Neural progenitor cell (in vitro differentiated cells): Measurements from ENCODE around the gene LZTFL1.

Experiments used
- EZH2 ChIP-seq: fragments of 200-600 bp; sonication (generic); IDR thresholded peaks from 2 replicates; pipeline ENCODE4 v1.6.1; 2017; ENCODE audit warnings: antibody characterized with exemption, mild to moderate bottlenecking, moderate library complexity
- EZH2phosphoT487 ChIP-seq: fragments of 200-600 bp; sonication (generic); IDR thresholded peaks from 2 replicates; pipeline ENCODE4 v1.6.1; 2017; ENCODE audit warnings: antibody characterized with exemption
- TF ChIP-seq, protein P1 (sequence below): fragments of 200-600 bp; sonication (generic); IDR thresholded peaks from 2 replicates; pipeline ENCODE4 v1.5.1; 2017; ENCODE audit warnings: antibody characterized with exemption, mild to moderate bottlenecking

GRCh38 chr3:45775571-45776300 lies 66.2 kb downstream of the LZTFL1 start:
- TF ChIP-seq, protein P1, sequence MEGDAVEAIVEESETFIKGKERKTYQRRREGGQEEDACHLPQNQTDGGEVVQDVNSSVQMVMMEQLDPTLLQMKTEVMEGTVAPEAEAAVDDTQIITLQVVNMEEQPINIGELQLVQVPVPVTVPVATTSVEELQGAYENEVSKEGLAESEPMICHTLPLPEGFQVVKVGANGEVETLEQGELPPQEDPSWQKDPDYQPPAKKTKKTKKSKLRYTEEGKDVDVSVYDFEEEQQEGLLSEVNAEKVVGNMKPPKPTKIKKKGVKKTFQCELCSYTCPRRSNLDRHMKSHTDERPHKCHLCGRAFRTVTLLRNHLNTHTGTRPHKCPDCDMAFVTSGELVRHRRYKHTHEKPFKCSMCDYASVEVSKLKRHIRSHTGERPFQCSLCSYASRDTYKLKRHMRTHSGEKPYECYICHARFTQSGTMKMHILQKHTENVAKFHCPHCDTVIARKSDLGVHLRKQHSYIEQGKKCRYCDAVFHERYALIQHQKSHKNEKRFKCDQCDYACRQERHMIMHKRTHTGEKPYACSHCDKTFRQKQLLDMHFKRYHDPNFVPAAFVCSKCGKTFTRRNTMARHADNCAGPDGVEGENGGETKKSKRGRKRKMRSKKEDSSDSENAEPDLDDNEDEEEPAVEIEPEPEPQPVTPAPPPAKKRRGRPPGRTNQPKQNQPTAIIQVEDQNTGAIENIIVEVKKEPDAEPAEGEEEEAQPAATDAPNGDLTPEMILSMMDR: no peak
- no peak for TF ChIP-seq EZH2
- no peak for TF ChIP-seq EZH2phosphoT487
